PC-3 (cell line): Measurements from ENCODE around the gene ACTR2. TPM values are rescaled to one million over a fixed set of nuclear protein-coding genes. Genes with fewer than 3 reads are reported as not detected.
"Not testable (repeated sequence)": the region's sequence is repeated elsewhere in the genome, so short reads cannot be mapped to it uniquely, and the experiment has no call there.

Experiments used
- ATAC-seq: fragments of 200-7000 bp; cut with Tn5 transposase; 2 replicates; pipeline ENCODE4 v1.9.1; 2020; ENCODE audit warnings: mild to moderate bottlenecking, moderate library complexity
- BruUV-seq: library from RNA; stranded (reverse); fragments of 400-500 nt; replicated peaks from 2 replicates; lab custom pipeline; 2021; lab: Mats Ljungman, UMichigan
- CTCF ChIA-PET: fragments of 300-600 bp; sonication (Branson Sonifier 250); formaldehyde crosslinking; loops from one replicate; lab custom pipeline; 2022; ENCODE audit warnings: antibody characterized with exemption; lab: Charles Lee
- POLR2A ChIA-PET: fragments of 300-600 bp; sonication (Branson Sonifier 250); formaldehyde crosslinking; loops from one replicate; lab custom pipeline; 2022; ENCODE audit warnings: antibody characterized with exemption; ENCODE audit not compliant: unreplicated experiment; lab: Charles Lee
- DNase-seq: peaks from one replicate; pipeline ENCODE4 v3.0.0-alpha.2; 2015
- H2AFZ ChIP-seq: fragments of 300-600 bp; sonication (generic); 2 replicates; pipeline ENCODE4 v1.6.0; 2016; ENCODE audit warnings: antibody characterized with exemption, low read length
- H3F3A ChIP-seq: fragments of 300-600 bp; sonication (generic); one replicate; pipeline ENCODE4 v1.6.0; 2017; ENCODE audit warnings: antibody characterized with exemption, low read length, control low read depth, mild to moderate bottlenecking; ENCODE audit not compliant: unreplicated experiment
- H3K27ac ChIP-seq: fragments of 300-600 bp; sonication (generic); 2 replicates; pipeline ENCODE4 v1.5.1; 2016; ENCODE audit warnings: mild to moderate bottlenecking, low read length
- H3K27me3 ChIP-seq: fragments of 300-600 bp; sonication (generic); 2 replicates; pipeline ENCODE4 v1.6.1; 2016; ENCODE audit warnings: low read length, mixed read lengths
- H3K36me3 ChIP-seq: fragments of 300-600 bp; sonication (generic); 2 replicates; pipeline ENCODE4 v1.6.1; 2016; ENCODE audit warnings: low read depth, mixed run types, low read length, mixed read lengths
- H3K4me1 ChIP-seq: fragments of 300-600 bp; sonication (generic); 2 replicates; pipeline ENCODE4 v1.5.1; 2016; ENCODE audit warnings: low read length; ENCODE audit not compliant: insufficient read depth
- H3K4me2 ChIP-seq: fragments of 300-600 bp; sonication (generic); 2 replicates; pipeline ENCODE4 v1.6.0; 2016; ENCODE audit warnings: low read length
- H3K4me3 ChIP-seq: fragments of 300-600 bp; sonication (generic); 2 replicates; pipeline ENCODE4 v1.5.1; 2016; ENCODE audit warnings: mild to moderate bottlenecking, low read length, mixed read lengths
- H3K79me2 ChIP-seq: fragments of 300-600 bp; sonication (generic); 2 replicates; pipeline ENCODE4 v1.6.1; 2017; ENCODE audit warnings: low read length, mixed read lengths
- H3K9ac ChIP-seq: fragments of 300-600 bp; sonication (generic); 2 replicates; pipeline ENCODE4 v1.6.0; 2016; ENCODE audit warnings: mild to moderate bottlenecking, low read length
- H3K9me2 ChIP-seq: fragments of 300-600 bp; sonication (generic); replicated peaks from 2 replicates; pipeline ENCODE4 v1.6.1; 2016; ENCODE audit warnings: mixed run types, low read length, mixed read lengths
- H3K9me3 ChIP-seq: fragments of 300-600 bp; sonication (generic); 2 replicates; pipeline ENCODE4 v1.6.1; 2016; ENCODE audit warnings: low read length, mixed read lengths
- H4K20me1 ChIP-seq: fragments of 300-600 bp; sonication (generic); 2 replicates; pipeline ENCODE4 v1.6.1; 2016; ENCODE audit warnings: low read length, mixed read lengths
- CTCF ChIP-seq: fragments of 300-600 bp; sonication (generic); conservative IDR thresholded peaks from 2 replicates; pipeline ENCODE4 v1.5.1; 2017; ENCODE audit warnings: antibody characterized with exemption, low read depth, mild to moderate bottlenecking, low read length
- EZH2 ChIP-seq: fragments of 300-600 bp; sonication (generic); IDR thresholded peaks from one replicate; pipeline ENCODE4 v1.6.1; 2017; ENCODE audit warnings: antibody characterized with exemption, mild to moderate bottlenecking, low read length; ENCODE audit not compliant: unreplicated experiment
- EZH2phosphoT487 ChIP-seq: fragments of 300-600 bp; sonication (generic); IDR thresholded peaks from 2 replicates; pipeline ENCODE4 v1.6.1; 2018; ENCODE audit warnings: mild to moderate bottlenecking, antibody characterized with exemption, low read length, borderline replicate concordance
- intact Hi-C: fragments of 100-400 bp; cut with micrococcal nuclease; formaldehyde crosslinking; loops from 2 replicates; pipeline ENCODE4 v1.9.0; 2023
- total RNA-seq: library from RNA; depleted of rRNA; stranded (reverse); fragments of >200 nt; gene quantifications from 2 replicates; pipeline ENCODE4 v1.2.3, GENCODE V29; 2014

ACTR2 gene
- total RNA-seq, 1 experiment from 2014 or later = 56.7 TPM

- BruUV-seq = no TSS peak
- POLR2A ChIA-PET = no interaction called here
Measured at GRCh38 chr2:65214843-65215242, 12.8 kb upstream of the ACTR2 start.

DNA sequence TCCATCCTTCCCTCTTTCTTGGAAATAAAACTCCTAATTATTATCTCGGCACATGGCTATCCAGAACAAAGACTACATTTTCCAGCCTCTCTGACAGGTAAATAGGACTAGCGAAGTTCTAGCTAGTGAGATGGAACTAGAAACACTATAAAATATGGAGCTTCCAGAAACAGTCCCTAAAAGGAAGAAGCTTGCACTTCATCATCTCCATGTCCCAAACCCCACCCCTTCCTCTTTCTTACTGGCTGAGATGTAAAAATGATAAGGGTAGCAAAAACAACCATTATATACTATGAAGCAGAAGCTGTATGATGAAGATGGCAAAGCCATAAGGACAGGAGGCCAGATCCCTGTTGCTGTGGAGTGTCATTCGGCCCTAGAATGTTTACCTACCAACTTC, 11.7 kb upstream of the ACTR2 start:
- no peak for ATAC-seq
- no peak for TF ChIP-seq EZH2phosphoT487
- no peak for TF ChIP-seq EZH2
- POLR2A ChIA-PET = no interaction called here
- H3K4me3 ChIP-seq = no peak overlapping the region
- no peak overlapping the region for H3K4me2 ChIP-seq
- no peaks in the 10 kb centered on the region for H3K4me1 ChIP-seq
- CTCF ChIA-PET = no interaction called here
- no peaks in the 10 kb centered on the region for H3K9me2 ChIP-seq
- intact Hi-C loops = no loop called here
- no peak for DNase-seq
- no peaks in the 10 kb centered on the region for H4K20me1 ChIP-seq
- no peak overlapping the region for H3K27ac ChIP-seq
- H3K9ac ChIP-seq = no peak overlapping the region
- no TSS peak for BruUV-seq
- H3K79me2 ChIP-seq = no peaks in the 10 kb centered on the region
- H3K36me3 ChIP-seq = no peaks in the 10 kb centered on the region
- H3K27me3 ChIP-seq = no peaks in the 10 kb centered on the region
- H3K9me3 ChIP-seq = no peaks in the 10 kb centered on the region
- no peaks in the 10 kb centered on the region for H3F3A ChIP-seq
- H2AFZ ChIP-seq = no peak overlapping the region

More at GRCh38 chr2:65214843-65215242, 12.8 kb upstream of the ACTR2 start:
- H3K9ac ChIP-seq = no peak overlapping the region
- H3K9me3 ChIP-seq = no peaks in the 10 kb centered on the region
- intact Hi-C loops = no loop called here
- H3K9me2 ChIP-seq = no peaks in the 10 kb centered on the region
- H3K4me2 ChIP-seq = no peak overlapping the region
- H3K27me3 ChIP-seq = no peaks in the 10 kb centered on the region
- no peaks in the 10 kb centered on the region for H3F3A ChIP-seq
- no peak overlapping the region for H3K4me3 ChIP-seq
- H3K4me1 ChIP-seq = no peaks in the 10 kb centered on the region
- CTCF ChIA-PET = no interaction called here
- DNase-seq (no peak), ATAC-seq (no peak)
- no peaks in the 10 kb centered on the region for H4K20me1 ChIP-seq
- TF ChIP-seq EZH2 = no peak
- no peak for TF ChIP-seq CTCF
- TF ChIP-seq EZH2phosphoT487 = no peak
- H3K79me2 ChIP-seq = no peaks in the 10 kb centered on the region
- H3K36me3 ChIP-seq = no peaks in the 10 kb centered on the region
- no peak overlapping the region for H3K27ac ChIP-seq
- H2AFZ ChIP-seq = no peak overlapping the region

DNA sequence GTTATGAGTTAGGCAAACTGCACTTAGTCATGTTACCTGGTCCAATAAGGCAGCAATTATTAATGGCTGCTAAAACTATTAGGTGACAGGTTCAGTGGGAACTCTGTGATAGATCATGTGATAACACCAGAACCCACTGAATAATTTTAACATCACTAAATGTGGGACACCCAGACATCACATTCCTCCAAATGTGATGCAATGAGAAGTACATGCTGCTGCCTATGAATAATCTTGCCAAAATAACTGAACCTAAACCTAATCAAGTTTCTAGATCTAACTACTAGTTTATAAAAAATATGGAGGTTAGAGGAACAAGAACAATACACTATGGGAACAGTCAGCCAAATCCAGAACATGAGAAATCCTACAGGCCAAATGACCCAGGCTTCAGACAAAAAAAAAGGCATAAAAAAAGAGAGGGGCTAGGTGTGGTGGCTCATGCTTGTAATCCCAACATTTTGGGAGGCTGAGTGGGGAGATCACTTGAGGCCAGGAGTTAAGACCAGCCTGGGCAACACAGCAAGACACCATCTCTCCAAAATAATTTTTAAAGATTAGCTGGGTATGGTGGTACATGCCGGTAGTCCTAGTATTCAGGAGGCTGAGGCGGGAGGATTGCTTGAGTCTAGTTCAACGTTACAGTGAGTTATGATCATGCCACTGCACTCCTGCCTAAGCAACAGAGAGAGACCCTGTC, 7.0 kb upstream of the ACTR2 start:
- TF ChIP-seq EZH2 (no peak), CTCF (no peak), EZH2phosphoT487 (no peak)
- Histone ChIP-seq H3F3A (no peaks in the 10 kb centered on the region), H3K4me2 (no peak overlapping the region), H3K27me3 (no peaks in the 10 kb centered on the region), H3K4me3 (no peak overlapping the region), H3K9me3 (no peaks in the 10 kb centered on the region), H3K4me1 (no peaks in the 10 kb centered on the region), H3K9me2 (no peaks in the 10 kb centered on the region), H3K27ac (no peak overlapping the region), H4K20me1 (no peaks in the 10 kb centered on the region), H3K9ac (no peak overlapping the region), H3K79me2 (peaks cover 2% of the 10 kb centered on the region; the same call in 1 of the 2 replicates), H3K36me3 (no peaks in the 10 kb centered on the region), H2AFZ (no peak overlapping the region)
- ChIA-PET POLR2A (no interaction called here), CTCF (no interaction called here)
- no peak for ATAC-seq
- no peak for DNase-seq
- intact Hi-C loops = no loop called here
- no TSS peak for BruUV-seq

DNA sequence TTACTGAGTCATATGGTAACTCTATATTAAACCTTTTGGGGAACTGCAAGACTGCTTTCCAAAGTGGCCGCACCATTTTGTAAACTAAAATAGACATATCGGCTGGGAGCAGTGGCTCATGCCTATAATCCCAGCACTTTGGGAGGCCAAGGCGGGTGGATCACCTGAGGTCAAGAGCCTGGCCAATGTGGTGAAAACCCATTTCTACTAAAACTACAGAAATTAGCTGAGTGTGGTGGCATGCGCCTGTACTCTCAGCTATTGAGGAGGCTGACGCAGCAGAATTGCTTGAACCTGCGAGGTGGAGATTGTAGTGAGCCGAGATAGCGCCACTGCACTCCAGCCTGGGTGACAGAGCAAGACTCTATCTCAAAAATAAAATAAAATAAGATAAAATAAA, 6.4 kb upstream of the ACTR2 start:
- H3K4me2 ChIP-seq, POLR2A ChIA-PET, H3K9me3 ChIP-seq, DNase-seq, CTCF ChIA-PET, H3K9ac ChIP-seq, H3K9me2 ChIP-seq, H3K27me3 ChIP-seq, H3K79me2 ChIP-seq, H3K27ac ChIP-seq, H3K4me1 ChIP-seq, ATAC-seq, H3K4me3 ChIP-seq, H3K36me3 ChIP-seq, intact Hi-C loops, H4K20me1 ChIP-seq, H2AFZ ChIP-seq, BruUV-seq, H3F3A ChIP-seq: not testable (repeated sequence)
